ENCODE measurements around the gene LRRTM1.

GRCh38 chr2:80351231-80351630 lies 46.7 kb upstream of the LRRTM1 start:
- TF ChIP-seq CTCF (IDR thresholded peaks at IDR 0.05; ENCODE audit: poor library complexity, severe bottlenecking) (no peak), EZH2 (IDR thresholded peaks at IDR 0.05; ENCODE audit: borderline replicate concordance, insufficient read depth, low read length, poor library complexity, severe bottlenecking) (no peak), EP300 (conservative IDR thresholded peaks at IDR 0.05; ENCODE audit: poor library complexity, severe bottlenecking) (no peak), TAF1 (IDR thresholded peaks at IDR 0.05; ENCODE audit: low read depth) (no peak), RAD21 (conservative IDR thresholded peaks at IDR 0.05) (no peak), POLR2AphosphoS5 (IDR thresholded peaks at IDR 0.05) (no peak)
- TF ChIP-seq, protein P1, sequence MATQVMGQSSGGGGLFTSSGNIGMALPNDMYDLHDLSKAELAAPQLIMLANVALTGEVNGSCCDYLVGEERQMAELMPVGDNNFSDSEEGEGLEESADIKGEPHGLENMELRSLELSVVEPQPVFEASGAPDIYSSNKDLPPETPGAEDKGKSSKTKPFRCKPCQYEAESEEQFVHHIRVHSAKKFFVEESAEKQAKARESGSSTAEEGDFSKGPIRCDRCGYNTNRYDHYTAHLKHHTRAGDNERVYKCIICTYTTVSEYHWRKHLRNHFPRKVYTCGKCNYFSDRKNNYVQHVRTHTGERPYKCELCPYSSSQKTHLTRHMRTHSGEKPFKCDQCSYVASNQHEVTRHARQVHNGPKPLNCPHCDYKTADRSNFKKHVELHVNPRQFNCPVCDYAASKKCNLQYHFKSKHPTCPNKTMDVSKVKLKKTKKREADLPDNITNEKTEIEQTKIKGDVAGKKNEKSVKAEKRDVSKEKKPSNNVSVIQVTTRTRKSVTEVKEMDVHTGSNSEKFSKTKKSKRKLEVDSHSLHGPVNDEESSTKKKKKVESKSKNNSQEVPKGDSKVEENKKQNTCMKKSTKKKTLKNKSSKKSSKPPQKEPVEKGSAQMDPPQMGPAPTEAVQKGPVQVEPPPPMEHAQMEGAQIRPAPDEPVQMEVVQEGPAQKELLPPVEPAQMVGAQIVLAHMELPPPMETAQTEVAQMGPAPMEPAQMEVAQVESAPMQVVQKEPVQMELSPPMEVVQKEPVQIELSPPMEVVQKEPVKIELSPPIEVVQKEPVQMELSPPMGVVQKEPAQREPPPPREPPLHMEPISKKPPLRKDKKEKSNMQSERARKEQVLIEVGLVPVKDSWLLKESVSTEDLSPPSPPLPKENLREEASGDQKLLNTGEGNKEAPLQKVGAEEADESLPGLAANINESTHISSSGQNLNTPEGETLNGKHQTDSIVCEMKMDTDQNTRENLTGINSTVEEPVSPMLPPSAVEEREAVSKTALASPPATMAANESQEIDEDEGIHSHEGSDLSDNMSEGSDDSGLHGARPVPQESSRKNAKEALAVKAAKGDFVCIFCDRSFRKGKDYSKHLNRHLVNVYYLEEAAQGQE (IDR thresholded peaks at IDR 0.05; ENCODE audit: borderline replicate concordance) = no peak
